Jurkat, Clone E6-1 (cell line): ENCODE results near the gene PRPSAP1.

Experiments used
- DNase-seq: peaks from one replicate; pipeline ENCODE4 v3.0.0-alpha.2; 2011; ENCODE audit warnings: low read depth, low spot score
- H3K4me3 ChIP-seq: 2 replicates; pipeline ENCODE4 v1.5.1; 2011; ENCODE audit warnings: mild to moderate bottlenecking, low read length, control low read depth, moderate library complexity

PRPSAP1 gene

DNA sequence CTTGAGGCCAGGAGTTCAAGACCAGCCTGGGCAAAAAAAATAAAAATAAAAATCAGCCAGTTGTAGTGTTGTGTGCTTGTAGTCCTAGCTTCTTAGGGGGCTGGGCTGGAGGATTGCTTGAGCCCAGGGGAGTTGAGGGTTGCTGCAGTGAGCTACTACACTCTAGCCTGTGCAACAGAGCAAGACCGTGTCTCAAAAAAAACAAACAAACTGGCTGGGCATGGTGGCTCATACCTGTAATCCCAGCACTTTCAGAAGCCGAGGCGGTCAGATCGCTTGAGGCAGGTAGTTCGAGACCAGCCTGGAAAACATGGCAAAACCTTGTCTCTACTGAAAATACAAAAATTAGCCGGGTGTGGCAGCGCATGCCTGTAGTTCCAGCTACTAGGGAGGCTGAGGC is 93.5 kb downstream of the PRPSAP1 start:
- no peak overlapping the region for H3K4me3 ChIP-seq
- DNase-seq, result no peak
